HG02678 (cell line): Measurements from ENCODE around the gene TMC4.

Experiments used
- ATAC-seq: cut with Tn5 transposase; IDR thresholded peaks from one replicate; pipeline ENCODE4 v1.9.1; 2021; ENCODE audit warnings: mild to moderate bottlenecking, moderate library complexity; ENCODE audit not compliant: unreplicated experiment

The TMC4 gene

GRCh38 chr19:54156953-54157352 is 16.0 kb downstream of the TMC4 start:
- no peak for ATAC-seq

- no peak for ATAC-seq
Measured at GRCh38 chr19:54156490-54156889, 16.5 kb downstream of the TMC4 start.

- no peak for ATAC-seq
Measured at GRCh38 chr19:54155694-54156093, 17.3 kb downstream of the TMC4 start.

GRCh38 chr19:54154603-54155345 is 18.2 kb downstream of the TMC4 start:
- ATAC-seq = no peak

GRCh38 chr19:54153731-54154326 is 19.1 kb downstream of the TMC4 start:
- ATAC-seq = no peak

- no peak for ATAC-seq
Measured at GRCh38 chr19:54152878-54153524, 20.0 kb downstream of the TMC4 start.

GRCh38 chr19:54152267-54152666 is 20.7 kb downstream of the TMC4 start:
- no peak for ATAC-seq

GRCh38 chr19:54151362-54152035 is 21.5 kb downstream of the TMC4 start:
- no peak for ATAC-seq

GRCh38 chr19:54149021-54149812 is 23.7 kb downstream of the TMC4 start:
- no peak for ATAC-seq

- no peak for ATAC-seq
Measured at GRCh38 chr19:54148158-54148557, 24.8 kb downstream of the TMC4 start.

GRCh38 chr19:54147676-54148075 is 25.3 kb downstream of the TMC4 start:
- no peak for ATAC-seq

- no peak for ATAC-seq
Measured at GRCh38 chr19:54145541-54146158, 27.3 kb downstream of the TMC4 start.

- no peak for ATAC-seq
Measured at GRCh38 chr19:54142166-54142780, 30.7 kb downstream of the TMC4 start.

- no peak for ATAC-seq
Measured at GRCh38 chr19:54141356-54141755, 31.6 kb downstream of the TMC4 start.

GRCh38 chr19:54138489-54139256 is 34.3 kb downstream of the TMC4 start:
- ATAC-seq = no peak

- ATAC-seq = no peak
Measured at GRCh38 chr19:54137699-54138488, 35.1 kb downstream of the TMC4 start, which contains the start of gene CNOT3. CNOT3 (plus strand) TSS chr19:54137762; CDS start chr19:54142979, 5,217 bp downstream.

- ATAC-seq = peak; percentile 76
Measured at GRCh38 chr19:54136864-54137698, 35.9 kb downstream of the TMC4 start.
